ENCODE measurements around the gene PRG3.
"Not testable (repeated sequence)": the region's sequence is repeated elsewhere in the genome, so short reads cannot be mapped to it uniquely, and the experiment has no call there.

PRG3 gene

DNA sequence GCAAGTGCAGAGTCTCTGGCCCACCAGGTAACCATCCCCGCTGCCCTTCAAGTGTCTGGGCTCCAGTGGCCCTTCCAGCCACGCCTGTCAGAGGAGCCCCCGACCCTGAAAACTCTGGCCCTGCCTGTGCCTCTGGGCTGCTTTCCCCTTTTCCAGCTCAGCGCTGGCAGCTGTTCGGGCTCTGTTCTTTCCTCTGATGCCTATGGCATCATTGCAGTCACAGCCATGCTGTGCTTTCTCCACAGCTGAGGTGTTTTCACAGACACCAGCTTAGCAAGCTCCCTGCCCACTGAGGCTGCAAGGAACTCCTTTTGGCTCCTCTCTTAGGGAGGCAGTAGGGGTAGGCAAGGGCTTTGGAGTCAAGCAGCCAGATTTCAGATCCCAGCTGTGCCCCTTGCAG, 21.6 kb downstream of the PRG3 start:
- DNase-seq (ENCODE audit: low read depth): no peak

DNA sequence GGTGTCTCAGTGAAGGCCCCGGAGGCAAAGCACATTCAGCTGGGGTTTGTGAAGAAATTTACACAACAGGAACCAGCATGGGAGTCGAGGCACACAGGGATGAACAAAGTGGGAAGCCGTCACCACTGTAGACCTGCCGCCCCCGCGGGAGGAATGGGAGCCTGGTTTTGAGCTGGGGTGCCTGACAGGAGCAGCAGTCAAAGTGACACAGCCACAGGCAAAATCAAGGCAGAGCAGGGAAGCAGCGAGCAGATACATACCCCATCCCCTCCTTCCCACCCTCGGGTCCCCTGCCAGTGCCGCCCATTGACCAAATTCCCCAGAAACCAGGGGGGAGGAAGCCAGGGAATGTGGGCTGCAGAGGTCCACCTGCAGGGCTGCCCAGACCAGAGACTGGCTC, 22.0 kb downstream of the PRG3 start:
- DNase-seq (ENCODE audit: low read depth): no peak

DNA sequence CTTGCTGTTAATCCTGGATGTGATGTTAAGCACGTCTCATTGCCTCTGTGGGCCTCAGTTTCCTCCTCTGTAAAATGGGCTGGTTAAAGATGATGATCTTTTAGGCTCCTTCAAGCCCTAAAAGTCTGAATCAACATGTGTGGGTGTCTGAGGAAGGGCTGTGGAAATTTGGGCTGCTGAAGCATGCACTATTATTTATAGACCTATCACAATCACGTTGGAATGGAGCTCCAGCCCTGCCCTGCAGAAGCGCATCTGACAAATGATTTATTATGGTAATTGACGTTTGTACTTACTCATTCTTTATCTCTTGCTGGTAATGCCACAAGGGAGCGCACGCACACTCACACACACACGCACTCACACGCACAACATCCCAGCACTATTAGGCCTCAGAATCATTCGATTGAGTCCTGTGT, 22.4 kb downstream of the PRG3 start:
- DNase-seq (ENCODE audit: low read depth): no peak

DNA sequence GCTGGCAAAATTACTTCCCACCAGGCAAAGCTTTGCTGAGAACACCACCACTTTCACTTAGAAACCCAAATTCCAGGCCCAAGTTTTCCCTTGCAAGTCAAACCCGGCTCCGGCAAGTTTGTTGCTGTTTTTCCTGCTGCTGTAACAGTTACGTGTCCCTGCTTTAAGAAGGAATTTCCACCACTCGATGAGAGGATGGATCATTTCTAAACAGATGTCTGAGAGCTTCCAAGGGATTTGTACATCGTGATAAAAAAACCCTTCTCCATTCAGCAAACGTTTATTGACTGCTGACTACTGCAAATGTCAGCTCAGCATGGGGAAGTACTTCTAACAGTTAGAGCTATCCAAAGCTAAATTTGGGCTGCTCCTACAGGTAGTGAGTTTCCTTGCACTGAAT, 23.1 kb downstream of the PRG3 start:
- no peak for DNase-seq (ENCODE audit: low read depth)

DNA sequence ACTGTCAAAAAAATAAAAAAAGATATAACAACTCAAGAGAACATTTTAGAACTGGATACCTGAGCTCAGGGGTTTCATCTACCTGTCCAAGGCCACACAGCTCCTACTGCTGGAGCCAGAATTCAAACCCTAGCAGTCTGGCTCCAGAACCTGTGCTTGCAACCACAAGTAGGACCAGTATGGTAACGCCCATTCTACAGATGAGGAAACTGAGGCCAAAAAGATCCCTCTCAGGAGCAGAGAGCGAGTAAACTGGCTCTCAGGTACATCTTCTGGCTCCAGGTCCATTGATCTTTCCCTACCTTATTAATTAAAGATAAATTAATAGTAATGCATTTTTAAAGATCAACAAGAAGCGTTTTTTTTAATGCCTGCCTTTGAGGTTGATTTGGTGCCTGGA, 23.6 kb downstream of the PRG3 start:
- DNase-seq (ENCODE audit: low read depth): no peak

DNA sequence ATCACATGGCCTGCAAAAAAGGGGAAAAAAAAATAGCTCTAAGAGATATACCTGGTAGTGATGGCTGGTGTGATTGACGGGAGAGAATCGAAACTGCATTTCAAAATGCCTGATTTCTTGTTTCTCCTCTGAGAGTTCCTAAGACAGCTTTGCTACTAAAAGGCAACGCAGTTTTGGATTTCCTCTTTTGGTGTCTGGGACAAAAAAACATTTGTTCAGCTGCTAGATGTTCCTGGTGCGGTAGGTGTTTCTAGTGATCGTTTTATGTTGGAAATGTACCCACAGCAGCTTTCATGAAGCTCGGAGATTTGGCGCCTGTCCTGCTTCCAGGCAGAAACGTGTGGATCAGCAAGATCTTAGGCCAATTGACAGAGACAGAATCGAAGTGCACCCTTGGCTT, 24.7 kb downstream of the PRG3 start:
- no peak for DNase-seq (ENCODE audit: low read depth)

DNA sequence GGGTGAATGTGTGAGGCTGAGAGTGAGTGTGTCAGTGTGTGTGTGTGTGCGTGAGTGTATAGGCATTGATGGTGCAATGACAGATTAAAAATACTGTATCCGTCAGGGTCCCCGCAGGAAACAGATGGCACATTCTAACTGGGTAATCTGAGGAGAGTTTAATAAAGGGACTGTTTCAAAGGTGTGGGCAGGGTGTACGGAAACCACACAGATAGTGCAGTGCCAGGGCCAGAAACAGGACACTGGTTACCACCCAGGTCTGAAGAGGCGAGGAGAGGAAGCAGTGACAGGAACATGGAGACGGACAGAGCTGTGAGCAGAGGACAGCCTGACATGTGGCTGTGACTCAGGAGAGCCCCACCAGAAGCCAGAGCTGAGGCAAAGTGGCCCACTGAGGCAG, 26.3 kb downstream of the PRG3 start:
- peak; percentile 66 for DNase-seq (ENCODE audit: low read depth)

DNA sequence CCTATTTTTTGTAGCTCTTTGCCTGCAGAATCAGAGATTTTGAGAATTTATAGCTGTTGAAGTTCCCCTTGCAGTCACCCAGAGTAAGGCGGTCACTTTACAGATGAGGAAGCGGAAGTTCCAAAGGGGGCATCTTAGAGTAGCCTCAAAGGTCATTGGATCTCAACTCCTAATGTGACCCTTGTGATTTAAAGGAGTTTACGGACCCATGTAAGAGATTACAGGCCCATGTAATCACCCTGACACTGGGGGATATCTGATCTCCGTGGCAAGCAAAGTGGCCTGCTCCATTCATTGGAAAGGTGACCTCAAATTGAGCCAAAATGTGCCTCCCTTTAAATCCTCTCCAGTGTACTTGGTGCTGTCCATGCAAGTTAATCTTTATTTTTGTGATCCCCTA, 27.1 kb downstream of the PRG3 start:
- DNase-seq (ENCODE audit: low read depth): no peak

DNA sequence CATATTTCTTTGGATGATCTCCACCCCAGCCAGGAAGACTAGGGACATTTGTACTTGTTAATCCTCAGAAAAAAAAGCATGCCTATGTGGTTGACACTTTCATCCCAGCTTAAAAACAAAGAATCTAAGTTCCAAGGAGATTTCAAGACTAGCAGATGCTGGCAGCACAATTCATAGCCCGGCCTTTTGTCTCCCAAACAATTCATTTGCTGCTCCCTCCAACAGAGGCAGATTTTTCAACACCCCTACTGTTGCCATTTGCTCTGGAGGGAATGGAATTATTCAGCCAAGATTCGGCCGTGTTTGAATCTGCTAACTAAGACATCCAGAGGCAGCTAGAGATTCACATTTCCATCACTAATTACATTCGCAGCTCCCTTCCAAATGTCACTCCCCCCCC, 27.5 kb downstream of the PRG3 start:
- no peak for DNase-seq (ENCODE audit: low read depth)

DNA sequence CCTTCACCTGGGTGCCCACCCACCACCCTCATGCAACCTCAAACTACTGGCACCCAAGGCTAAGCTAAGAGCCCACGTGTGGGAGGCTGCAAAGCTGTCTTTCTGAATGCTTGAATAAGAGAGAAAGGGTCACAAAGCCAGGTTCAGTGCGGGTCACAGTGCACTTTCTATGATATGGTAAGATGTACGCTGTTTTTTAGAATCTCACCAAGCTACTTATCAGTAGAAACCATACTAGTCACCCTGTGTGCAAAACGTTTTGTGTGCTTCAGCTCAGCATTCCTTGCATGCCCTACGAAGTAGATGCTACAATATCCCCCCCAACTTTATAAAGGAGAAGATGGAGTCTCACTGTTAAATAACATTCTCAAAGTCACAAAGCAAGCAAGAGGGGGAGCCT, 27.9 kb downstream of the PRG3 start:
- no peak for DNase-seq (ENCODE audit: low read depth)

DNA sequence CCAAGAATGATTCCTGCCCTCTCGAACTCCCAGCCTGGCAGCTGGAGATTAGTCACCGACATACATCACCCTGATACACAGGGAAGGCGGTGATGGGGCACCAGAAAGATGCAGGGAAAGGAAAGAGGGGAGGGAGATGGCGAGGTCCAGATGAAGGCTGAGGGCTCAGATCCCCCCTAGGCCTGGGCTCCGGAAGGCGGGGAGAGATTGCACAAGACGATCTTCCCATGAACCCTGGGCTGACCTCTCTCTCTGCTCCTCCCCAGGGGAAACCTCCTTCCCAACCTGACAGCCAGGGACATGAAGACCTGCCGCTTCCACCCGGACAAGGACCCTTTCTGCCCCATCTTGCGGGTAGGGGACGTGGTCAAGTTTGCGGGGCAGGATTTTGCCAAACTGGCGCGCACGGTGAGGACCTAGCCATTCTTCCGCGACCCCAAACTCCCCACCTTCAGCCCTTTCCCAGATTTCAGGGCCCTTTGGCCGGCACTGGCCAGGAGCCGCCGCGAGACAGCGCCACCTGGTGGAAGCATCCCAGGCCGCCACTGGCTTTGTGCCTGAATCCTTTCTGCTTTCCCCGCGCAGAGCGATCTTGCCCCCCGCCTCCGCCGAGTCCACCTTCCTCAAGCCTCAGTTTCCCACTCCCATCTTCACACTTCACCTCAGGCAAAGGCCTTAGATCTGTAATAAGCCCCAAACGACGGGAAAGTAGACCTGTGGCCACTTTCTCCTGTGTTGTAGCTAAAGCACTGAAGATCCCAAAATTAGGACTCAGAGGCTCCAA, 31.3 kb downstream of the PRG3 start:
- DNase-seq (ENCODE audit: low read depth): no peak

DNA sequence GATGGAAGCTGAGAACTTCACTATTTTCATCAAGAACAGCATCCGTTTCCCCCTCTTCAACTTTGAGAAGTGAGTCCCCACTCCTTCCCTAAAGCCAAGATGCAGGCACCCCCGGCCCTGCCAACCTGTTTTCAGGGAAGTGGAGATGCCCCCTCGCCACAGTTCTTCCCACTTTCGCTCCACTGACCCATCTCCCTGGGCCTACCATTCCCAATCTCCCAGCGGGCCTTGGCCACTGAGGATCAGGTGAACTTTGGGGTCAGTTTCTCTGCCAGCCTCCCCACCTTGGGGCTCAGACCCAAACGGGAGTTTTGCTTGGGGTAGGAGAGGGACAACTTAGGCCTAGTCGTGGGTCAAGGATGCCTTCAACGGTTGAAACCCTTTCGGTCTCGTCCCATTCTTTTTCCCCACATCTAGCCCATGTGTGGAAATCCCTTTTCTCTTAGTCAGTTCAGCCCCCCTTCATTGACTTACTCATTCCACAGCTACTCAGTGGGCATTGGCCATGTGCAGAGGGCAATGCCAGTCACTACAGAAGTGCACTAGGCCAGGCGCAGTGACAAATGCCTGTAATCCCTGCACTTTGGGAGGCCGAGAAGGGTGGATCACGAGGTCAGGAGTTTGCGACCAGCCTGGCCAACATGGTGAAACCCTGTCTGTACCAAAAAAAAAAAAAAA, 32.2 kb downstream of the PRG3 start:
- DNase-seq (ENCODE audit: low read depth): no peak

DNA sequence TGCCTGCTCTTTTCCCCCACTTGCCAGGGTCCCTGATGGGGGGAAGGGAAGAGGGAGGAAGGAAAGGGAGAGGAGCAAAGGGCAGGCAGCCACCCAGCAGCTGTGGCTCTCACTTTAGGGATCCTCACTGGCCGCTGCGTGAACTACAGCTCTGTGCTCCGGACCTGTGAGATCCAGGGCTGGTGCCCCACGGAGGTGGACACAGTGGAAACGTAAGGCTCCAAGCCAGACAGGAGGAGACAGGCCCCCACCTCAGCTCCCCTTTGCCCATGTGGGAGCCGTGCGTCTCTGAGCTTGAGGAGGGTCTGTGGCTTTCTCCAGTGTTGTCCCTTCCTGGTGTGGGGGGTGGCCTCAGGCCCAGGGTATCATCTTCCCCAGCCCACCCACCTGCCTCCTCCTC, 32.9 kb downstream of the PRG3 start:
- no peak for DNase-seq (ENCODE audit: low read depth)

DNA sequence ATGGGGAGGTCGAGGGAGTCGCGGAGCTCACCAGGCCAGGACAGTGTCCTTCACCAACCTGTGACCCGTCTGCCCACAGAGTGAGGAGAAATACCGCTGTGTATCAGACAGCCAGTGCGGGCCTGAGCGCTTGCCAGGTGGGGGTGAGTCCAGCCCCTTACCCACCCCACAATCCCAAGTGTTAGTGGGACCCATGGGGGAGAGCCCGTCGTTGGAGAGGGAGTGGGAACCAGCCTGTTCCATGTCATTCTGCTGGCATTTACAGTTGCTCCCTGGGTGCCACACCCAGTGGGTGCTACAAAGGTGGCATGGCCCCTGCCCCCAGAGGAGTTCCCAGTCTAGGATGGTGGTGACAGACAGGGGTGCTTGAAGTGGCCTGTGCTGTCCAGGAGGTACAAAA, 33.6 kb downstream of the PRG3 start:
- no peak for DNase-seq (ENCODE audit: low read depth)

DNA sequence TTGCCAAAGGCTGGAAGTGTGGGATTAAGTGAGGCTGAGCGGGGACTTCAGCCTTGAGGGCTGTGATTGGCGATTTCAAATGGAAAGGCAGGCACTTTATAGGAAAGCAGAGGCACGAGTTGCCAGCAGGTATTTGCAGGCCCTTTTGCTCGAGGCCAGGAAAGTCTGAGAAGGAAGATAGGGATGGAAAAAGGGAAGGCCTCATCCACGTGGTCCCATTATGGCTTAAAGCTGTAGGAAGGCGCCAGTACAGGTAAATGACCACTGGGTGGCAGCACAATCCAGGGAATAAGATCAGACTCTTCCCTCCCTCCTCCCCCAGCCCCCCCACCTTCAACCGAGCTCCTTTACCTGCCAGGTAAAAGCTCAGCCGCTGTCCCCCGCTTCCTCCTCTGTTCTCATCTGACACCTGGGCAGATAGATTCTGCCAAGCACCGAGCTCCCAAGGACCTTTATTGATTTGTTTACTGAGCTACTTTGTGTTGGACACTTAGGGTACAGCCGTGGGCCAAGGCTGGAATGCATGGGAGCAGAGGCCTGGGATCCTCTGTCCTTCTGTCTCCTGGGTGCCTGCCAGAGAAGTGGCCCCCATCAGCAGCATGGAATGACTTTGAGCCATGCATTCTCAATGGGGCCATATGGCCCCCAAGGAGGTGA, 35.3 kb downstream of the PRG3 start:
- DNase-seq (ENCODE audit: low read depth): no peak

DNA sequence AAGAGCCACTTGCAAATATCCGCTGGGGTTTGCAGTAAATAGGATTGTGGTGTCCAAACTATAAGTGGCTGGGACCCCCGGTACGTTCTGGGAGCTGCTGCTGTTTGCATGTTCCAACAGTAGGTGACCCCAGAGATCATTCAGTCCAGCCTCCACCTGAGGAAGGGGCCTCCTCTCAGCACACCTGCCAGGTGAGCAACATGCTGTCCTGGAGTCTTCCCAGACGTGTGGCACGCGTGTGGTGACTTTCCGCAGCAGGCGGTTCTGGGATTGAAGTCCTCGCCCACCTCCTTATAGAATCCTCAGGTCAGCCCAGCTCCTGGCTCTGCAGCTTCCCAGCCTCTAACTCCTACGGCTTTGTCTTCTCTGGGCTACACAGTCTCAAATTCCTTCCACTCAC, 36.1 kb downstream of the PRG3 start:
- no peak for DNase-seq (ENCODE audit: low read depth)

DNA sequence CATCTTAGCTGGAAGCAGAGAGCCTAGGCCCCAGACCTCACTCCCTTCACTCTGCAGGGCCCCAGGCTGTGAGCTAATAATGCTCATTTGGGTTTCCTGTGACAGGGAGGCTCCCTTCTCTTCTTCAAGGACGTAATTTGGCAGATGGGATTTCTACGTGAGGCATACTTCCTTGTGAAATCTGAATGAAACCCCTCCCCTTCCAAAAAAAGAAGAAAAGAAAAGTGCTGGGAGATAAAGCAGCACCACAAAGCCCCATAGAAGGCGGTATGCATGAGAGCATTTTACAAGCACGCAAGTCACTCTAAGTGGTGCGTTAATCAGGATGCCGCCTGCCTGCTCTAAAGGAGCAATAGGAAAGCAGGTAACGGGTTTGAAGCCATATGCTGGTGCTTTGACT, 37.1 kb downstream of the PRG3 start:
- DNase-seq (ENCODE audit: low read depth): no peak

DNA sequence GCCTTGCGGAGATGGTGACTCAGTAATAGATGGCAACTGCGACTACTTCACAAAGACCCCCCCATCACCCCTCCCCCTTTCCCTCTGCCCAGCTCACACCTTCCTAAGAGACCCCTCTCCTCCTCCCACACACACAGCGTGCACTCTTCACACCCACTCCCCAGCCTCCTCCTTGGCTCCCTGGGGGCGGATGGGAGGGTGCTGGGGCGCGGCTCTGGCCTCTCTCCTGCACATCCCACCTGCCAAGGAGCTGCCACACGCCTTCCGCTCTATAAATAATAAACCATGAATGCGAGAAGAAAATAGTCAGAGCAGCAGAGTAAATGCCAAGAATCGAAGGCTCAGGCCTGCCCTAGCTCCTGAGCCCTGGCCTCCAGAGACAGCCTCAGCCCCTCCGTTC, 38.2 kb downstream of the PRG3 start:
- no peak for DNase-seq (ENCODE audit: low read depth)

DNA sequence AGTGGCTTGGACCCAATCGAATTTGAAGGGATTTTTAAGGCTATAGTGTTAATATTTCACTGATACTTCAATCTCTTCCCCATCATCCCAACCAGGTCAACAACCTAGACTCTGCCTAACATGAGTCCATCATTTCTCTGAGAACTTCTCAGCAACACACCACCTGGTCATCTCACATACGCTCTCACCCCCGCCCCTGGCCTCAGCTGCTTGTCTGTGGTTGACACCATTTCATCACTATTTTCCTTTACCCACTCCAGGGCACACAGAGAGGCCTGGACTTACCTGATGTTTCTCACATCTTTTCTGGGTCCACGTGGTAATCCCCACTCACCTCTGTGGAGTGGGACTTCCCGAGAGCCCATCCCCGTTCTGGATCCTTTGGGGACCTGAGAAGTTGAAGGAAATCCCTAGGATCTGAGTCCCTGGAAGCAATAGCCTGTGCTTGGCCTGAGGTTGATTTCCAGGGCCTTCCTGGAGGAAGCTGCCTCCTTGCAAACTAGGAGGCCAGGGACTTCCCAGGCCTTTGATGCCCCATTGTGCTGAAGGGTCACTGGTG, 39.6 kb downstream of the PRG3 start:
- DNase-seq (ENCODE audit: low read depth): no peak

DNA sequence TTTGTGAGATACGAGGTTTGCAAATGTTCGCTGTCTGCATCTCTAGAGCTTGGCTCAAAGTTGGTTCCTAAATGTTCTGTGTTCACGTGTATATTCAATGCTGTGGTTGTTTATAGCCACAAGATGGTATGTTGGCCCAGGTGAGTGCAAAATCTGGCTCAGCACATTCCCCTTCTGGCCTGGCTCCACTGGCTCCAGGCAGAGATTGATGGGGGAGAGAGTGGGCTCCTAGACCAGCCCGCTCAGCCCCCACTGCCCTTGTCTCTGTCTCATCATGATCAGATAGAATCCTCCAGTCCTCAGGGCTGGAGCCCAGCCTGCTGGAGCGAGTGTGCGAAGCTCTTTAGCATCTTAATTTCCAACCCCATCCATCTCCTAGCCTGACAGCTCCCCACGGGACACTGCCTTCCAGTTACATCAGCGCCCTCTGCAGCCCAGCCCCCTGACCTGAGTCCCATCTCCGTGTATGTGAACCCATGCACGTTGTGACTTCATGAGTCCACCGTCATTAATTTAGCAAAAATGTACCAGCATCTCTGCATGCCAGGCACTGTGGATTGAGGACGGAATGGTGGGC, 40.8 kb downstream of the PRG3 start:
- no peak for DNase-seq (ENCODE audit: low read depth)

DNA sequence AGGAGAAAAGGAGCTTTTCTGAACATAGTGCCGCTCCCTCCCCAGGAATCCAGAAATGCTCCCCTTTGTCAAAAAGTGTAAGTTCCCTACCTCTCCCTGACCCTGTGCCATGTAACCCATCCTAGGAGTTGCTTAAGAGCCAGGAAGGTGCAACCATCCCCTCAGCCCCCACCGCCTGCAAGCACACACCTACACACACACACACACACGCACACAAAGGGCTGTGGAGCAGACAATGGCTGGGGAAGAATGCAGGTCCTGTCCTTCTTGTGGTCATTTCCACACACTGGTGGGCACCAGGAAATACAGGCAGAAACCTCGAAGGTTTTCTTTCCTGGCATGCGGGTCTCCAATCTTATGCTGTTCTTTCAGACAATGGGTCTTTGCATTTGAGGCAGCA, 41.6 kb downstream of the PRG3 start:
- no peak for DNase-seq (ENCODE audit: low read depth)

DNA sequence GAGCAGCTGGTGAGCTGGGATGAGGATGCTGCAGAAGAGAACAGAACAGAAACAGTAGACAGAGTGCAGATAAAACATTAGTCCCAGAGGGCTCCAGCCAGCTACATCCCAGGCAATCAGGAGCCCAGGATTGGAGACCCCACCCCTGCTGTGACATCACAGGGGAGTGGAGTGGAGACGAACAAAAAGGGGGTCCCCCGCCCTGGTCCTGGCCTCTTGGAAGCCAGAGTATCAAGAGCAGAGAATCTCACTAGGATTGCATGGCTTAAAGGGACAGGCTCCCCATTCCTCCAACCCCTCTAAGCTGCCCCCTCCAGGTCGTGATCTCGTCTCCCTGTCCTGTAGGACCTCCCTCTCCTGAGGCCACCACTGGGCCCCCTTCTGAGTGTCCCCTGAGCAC, 42.8 kb downstream of the PRG3 start, which contains the start of gene P2RX3:
Gene P2RX3 (plus strand): TSS at position 211 of the 400 bp plus-strand sequence. CDS start 199 bp downstream, outside the sequence.
- DNase-seq (ENCODE audit: low read depth): no peak

DNA sequence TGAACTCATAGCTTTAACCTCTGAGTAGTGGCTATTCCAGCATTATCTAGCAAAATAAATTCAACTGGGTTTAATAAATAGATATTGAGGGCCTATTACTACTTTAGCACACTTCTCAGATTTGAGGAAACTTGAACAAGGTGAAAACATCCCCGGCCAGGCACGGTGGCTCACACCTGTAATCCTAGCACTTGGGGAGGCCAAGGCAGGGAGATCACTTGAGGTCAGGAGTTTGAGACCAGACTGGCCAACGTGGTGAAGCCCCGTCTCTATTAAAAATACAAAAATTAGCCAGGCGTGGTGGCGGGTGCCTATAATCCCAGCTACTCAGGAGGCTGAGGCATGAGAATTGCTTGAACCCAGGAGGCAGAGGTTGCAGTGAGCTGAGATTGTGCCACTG, 44.1 kb downstream of the PRG3 start:
- DNase-seq (ENCODE audit: low read depth): not testable (repeated sequence)

Measured in CMK (cell line).